Left lung (tissue), 10 donors: ENCODE measurements around the gene XXYLT1. TPM values are rescaled to one million over a fixed set of nuclear protein-coding genes. Genes with fewer than 3 reads are reported as not detected.

Experiments
- ATAC-seq: fragments of 200-7000 bp; cut with Tn5 transposase; one replicate; pipeline ENCODE4 v1.9.1; 2020; ENCODE audit warnings: moderate library complexity
- DNase-seq, 4 donors: peaks; one replicate each; pipeline ENCODE4 v3.0.0-alpha.2; 2013 to 2020
- H3K27ac ChIP-seq, 2 donors: fragments of 200-600 bp; sonication (generic) in 1 of 2; one replicate each; pipeline versions ENCODE4 v1.5.0 to v1.8.0; 2020 to 2021
- H3K27me3 ChIP-seq, 2 donors: fragments of 200-600 bp; sonication (generic) in 1 of 2; one replicate each; pipeline versions ENCODE4 v1.5.0 to v1.8.0; 2020 to 2021
- H3K36me3 ChIP-seq, 2 donors: fragments of 200-600 bp; sonication (generic) in 1 of 2; one replicate each; pipeline versions ENCODE4 v1.5.0 to v1.8.0; 2020 to 2021
- H3K4me1 ChIP-seq, 2 donors: fragments of 200-600 bp; one replicate each; pipeline ENCODE4 v1.8.0; 2021
- H3K4me3 ChIP-seq, 2 donors: fragments of 200-600 bp; sonication (generic) in 1 of 2; one replicate each; pipeline versions ENCODE4 v1.5.0 to v1.8.0; 2020 to 2021; ENCODE audit warnings: mild to moderate bottlenecking in 1 of 2
- H3K9me3 ChIP-seq, 2 donors: fragments of 200-600 bp; sonication (generic) in 1 of 2; one replicate each; pipeline versions ENCODE4 v1.5.0 to v1.8.0; 2020 to 2021
- intact Hi-C, 2 donors: fragments of 100-400 bp; cut with DNase I; formaldehyde crosslinking; loops; one replicate each; pipeline versions ENCODE4 v1.11.2 to v1.14.2; 2022
- polyA plus RNA-seq, 6 donors: library from polyadenylated mRNA; unstranded; fragments of 120-200 nt; gene quantifications; one replicate each; pipeline ENCODE4 v1.2.1, GENCODE V29; 2013; ENCODE audit not compliant: insufficient read length in 6 of 6
- total RNA-seq, 2 donors: library from RNA; stranded (reverse); fragmentation: NEBNext Ultra II Directional; extraction: Animal tissue kit (Norgen Biotek cat#: 25700); gene quantifications; one replicate each; pipeline ENCODE4 v1.2.1, GENCODE V29; 2021
- TF ChIP-seq, protein P1 (sequence below), 2 donors: fragments of 200-600 bp; sonication (generic) in 1 of 2; IDR thresholded peaks; one replicate each; pipeline versions ENCODE4 v1.5.0 to v1.8.0; 2021; ENCODE audit warnings: antibody characterized with exemption in 2 of 2
- donor health status: DM: no; HTN: yes; CAD: no.
- donor health status: DM: no; HTN: no; CAD: no.

XXYLT1 gene
- total and polyA plus RNA-seq, 8 donors, result 11.3 to 31.1 (median 25.5) TPM

GRCh38 chr3:195207731-195208130, 63.2 kb downstream of the XXYLT1 start:
- no peak for ATAC-seq
- Histone ChIP-seq H3K27me3 (no peaks in the 10 kb centered on the region), H3K4me3 (no peak overlapping the region), H3K27ac (no peak overlapping the region), H3K36me3 (no peaks in the 10 kb centered on the region), H3K4me1 (peaks cover 22 to 50% of the 10 kb centered on the region in 2 donors), H3K9me3 (no peaks in the 10 kb centered on the region)
- intact Hi-C loops, result no loop called here
- TF ChIP-seq, protein P1, sequence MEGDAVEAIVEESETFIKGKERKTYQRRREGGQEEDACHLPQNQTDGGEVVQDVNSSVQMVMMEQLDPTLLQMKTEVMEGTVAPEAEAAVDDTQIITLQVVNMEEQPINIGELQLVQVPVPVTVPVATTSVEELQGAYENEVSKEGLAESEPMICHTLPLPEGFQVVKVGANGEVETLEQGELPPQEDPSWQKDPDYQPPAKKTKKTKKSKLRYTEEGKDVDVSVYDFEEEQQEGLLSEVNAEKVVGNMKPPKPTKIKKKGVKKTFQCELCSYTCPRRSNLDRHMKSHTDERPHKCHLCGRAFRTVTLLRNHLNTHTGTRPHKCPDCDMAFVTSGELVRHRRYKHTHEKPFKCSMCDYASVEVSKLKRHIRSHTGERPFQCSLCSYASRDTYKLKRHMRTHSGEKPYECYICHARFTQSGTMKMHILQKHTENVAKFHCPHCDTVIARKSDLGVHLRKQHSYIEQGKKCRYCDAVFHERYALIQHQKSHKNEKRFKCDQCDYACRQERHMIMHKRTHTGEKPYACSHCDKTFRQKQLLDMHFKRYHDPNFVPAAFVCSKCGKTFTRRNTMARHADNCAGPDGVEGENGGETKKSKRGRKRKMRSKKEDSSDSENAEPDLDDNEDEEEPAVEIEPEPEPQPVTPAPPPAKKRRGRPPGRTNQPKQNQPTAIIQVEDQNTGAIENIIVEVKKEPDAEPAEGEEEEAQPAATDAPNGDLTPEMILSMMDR (IDR thresholded peaks at IDR 0.05), result no peak
- DNase-seq, result peak in 1 of 4 donors; percentile 24

DNA sequence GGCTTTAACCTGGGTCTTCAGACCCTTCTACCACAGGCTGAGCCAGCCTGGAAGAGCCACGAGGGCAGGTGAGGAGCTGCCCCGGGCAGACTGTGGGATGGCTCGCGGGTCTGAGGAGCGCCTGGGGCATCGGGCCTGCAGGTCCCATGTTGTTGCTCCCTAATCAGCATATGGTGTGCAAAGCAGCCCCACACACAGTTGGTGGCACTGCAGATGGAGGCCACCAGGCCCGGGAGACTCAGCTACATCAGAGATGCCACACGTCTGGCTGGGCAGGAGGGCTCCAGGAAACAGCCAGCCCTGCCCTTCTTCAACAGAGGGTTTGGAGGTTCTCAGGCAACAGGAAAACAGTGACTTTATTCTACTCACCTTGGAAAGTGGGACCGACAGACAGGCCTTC, 63.9 kb downstream of the XXYLT1 start:
- Histone ChIP-seq H3K36me3 (no peaks in the 10 kb centered on the region), H3K27me3 (no peaks in the 10 kb centered on the region), H3K9me3 (no peaks in the 10 kb centered on the region), H3K4me3 (no peak overlapping the region), H3K4me1 (peaks cover 22 to 50% of the 10 kb centered on the region in 2 donors), H3K27ac (no peak overlapping the region)
- intact Hi-C loops, result no loop called here
- DNase-seq (peak in 1 of 4 donors; percentile 57), ATAC-seq (no peak)
- TF ChIP-seq, protein P1 (IDR thresholded peaks at IDR 0.05), result no peak

GRCh38 chr3:195204360-195205163, 66.4 kb downstream of the XXYLT1 start:
- DNase-seq (peak in 3 of 4 donors; percentile 44 to 73 (median 72)), ATAC-seq (peak; percentile 32)
- intact Hi-C loops, result no loop called here
- Histone ChIP-seq H3K27me3 (no peaks in the 10 kb centered on the region), H3K4me3 (no peak overlapping the region), H3K36me3 (no peaks in the 10 kb centered on the region), H3K9me3 (no peaks in the 10 kb centered on the region), H3K4me1 (peaks cover 13 to 34% of the 10 kb centered on the region in 2 donors), H3K27ac (peak overlapping the region; percentile 16 to 50)
- TF ChIP-seq, protein P1 (IDR thresholded peaks at IDR 0.05), result no peak

DNA sequence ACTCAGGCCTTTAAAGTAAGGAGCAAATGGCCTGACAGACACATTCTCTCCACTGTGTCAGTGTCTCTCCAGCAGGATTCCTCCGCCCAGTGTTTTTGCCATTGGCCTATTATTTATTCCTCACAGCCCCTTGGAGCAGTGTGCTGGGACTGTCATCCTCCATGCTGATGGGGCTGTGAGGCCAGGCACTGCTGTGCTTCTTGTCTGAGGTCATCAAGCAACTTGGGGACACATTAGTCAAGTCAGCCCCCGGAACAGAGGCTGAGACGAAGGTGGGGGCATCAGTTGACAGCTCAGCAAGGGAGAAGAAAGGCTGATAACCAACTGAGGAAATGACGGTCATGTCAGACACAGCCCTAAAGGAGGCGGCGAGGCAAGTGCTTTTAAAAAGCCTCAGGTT, 67.4 kb downstream of the XXYLT1 start:
- TF ChIP-seq, protein P1 (IDR thresholded peaks at IDR 0.05), result no peak
- ATAC-seq, result no peak
- H3K36me3 ChIP-seq, result no peaks in the 10 kb centered on the region
- H3K9me3 ChIP-seq, result no peaks in the 10 kb centered on the region
- peaks cover 9 to 30% of the 10 kb centered on the region in 2 donors for H3K4me1 ChIP-seq
- H3K27ac ChIP-seq, result no peak overlapping the region
- peak in 1 of 4 donors; percentile 40 for DNase-seq
- H3K4me3 ChIP-seq, result no peak overlapping the region
- intact Hi-C loops, result no loop called here
- H3K27me3 ChIP-seq, result no peaks in the 10 kb centered on the region

GRCh38 chr3:195201295-195201694, 69.7 kb downstream of the XXYLT1 start:
- Histone ChIP-seq H3K27ac (no peak overlapping the region), H3K36me3 (no peaks in the 10 kb centered on the region), H3K4me3 (no peak overlapping the region), H3K27me3 (no peaks in the 10 kb centered on the region), H3K9me3 (no peaks in the 10 kb centered on the region), H3K4me1 (peaks cover 9 to 51% of the 10 kb centered on the region in 2 donors)
- intact Hi-C loops, result no loop called here
- TF ChIP-seq, protein P1 (IDR thresholded peaks at IDR 0.05), result no peak
- ATAC-seq (no peak), DNase-seq (no peak)
